Type B pancreatic cell (in vitro differentiated cells): ENCODE results near the gene BCAR1. TPM values are rescaled to one million over a fixed set of nuclear protein-coding genes. Genes with fewer than 3 reads are reported as not detected.

Source experiments
- DNase-seq: peaks from one replicate; pipeline ENCODE4 v3.0.0; 2021; ENCODE audit warnings: mixed read lengths; ENCODE audit not compliant: unreplicated experiment; ENCODE audit errors: extremely low spot score
- H3K27ac Mint-ChIP-seq: 2 replicates; pipeline ENCODE4 v1.8.0; 2021; ENCODE audit warnings: mild to moderate bottlenecking, mixed read lengths
- H3K27me3 Mint-ChIP-seq: 2 replicates; pipeline ENCODE4 v1.8.0; 2021; ENCODE audit warnings: mixed read lengths
- H3K36me3 Mint-ChIP-seq: 2 replicates; pipeline ENCODE4 v1.8.0; 2021; ENCODE audit warnings: mixed read lengths
- H3K4me1 Mint-ChIP-seq: one replicate; pipeline ENCODE4 v1.8.0; 2021; ENCODE audit warnings: mixed read lengths; ENCODE audit not compliant: unreplicated experiment
- H3K4me3 Mint-ChIP-seq: 2 replicates; pipeline ENCODE4 v1.8.0; 2021; ENCODE audit warnings: mild to moderate bottlenecking, mixed read lengths
- H3K9me3 Mint-ChIP-seq: 2 replicates; pipeline ENCODE4 v1.8.0; 2021; ENCODE audit warnings: mixed read lengths
- total RNA-seq: library from RNA; stranded (reverse); gene quantifications from 2 replicates; pipeline ENCODE4 v1.2.1, GENCODE V29; 2021; ENCODE audit warnings: low replicate concordance
- TF ChIP-seq, protein P1 (sequence below): fragments of 200-600 bp; sonication (generic); conservative IDR thresholded peaks from 2 replicates; pipeline ENCODE4 v1.5.0; 2021; ENCODE audit warnings: antibody characterized with exemption, mild to moderate bottlenecking

BCAR1 gene
- total RNA-seq, 1 donor from 2014 or later: 73.0 TPM

DNA sequence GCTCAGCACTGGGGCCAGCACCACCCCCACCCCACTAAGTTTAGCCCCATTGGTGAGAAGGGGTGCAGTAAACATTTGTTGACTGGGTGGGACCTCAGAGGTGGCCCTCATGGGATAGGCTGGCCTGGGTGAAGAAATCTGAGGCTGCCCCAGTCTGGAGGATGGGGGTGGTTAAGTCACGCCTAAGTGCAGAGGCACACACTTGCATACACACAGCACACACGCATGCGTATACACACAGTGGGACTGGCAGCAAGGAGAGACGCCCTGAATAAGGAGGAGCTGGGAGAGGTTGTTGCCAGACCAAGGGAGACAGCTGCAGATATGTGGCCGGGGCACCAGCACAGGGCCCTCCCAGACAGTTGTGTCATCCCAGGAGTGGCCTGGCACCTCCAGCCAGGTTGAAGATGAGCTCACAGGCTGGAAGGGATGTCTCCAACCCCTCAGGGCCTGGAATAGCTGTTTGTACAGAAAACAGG is 3.0 kb upstream of the BCAR1 start:
- Mint-ChIP-seq H3K27me3 (no peaks in the 10 kb centered on the region), H3K27ac (peak overlapping the region; percentile 78), H3K4me1 (peaks cover 25% of the 10 kb centered on the region), H3K4me3 (peak overlapping the region; percentile 51), H3K9me3 (no peaks in the 10 kb centered on the region), H3K36me3 (no peaks in the 10 kb centered on the region)
- no peak for DNase-seq
- TF ChIP-seq, protein P1, sequence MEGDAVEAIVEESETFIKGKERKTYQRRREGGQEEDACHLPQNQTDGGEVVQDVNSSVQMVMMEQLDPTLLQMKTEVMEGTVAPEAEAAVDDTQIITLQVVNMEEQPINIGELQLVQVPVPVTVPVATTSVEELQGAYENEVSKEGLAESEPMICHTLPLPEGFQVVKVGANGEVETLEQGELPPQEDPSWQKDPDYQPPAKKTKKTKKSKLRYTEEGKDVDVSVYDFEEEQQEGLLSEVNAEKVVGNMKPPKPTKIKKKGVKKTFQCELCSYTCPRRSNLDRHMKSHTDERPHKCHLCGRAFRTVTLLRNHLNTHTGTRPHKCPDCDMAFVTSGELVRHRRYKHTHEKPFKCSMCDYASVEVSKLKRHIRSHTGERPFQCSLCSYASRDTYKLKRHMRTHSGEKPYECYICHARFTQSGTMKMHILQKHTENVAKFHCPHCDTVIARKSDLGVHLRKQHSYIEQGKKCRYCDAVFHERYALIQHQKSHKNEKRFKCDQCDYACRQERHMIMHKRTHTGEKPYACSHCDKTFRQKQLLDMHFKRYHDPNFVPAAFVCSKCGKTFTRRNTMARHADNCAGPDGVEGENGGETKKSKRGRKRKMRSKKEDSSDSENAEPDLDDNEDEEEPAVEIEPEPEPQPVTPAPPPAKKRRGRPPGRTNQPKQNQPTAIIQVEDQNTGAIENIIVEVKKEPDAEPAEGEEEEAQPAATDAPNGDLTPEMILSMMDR: no peak

DNA sequence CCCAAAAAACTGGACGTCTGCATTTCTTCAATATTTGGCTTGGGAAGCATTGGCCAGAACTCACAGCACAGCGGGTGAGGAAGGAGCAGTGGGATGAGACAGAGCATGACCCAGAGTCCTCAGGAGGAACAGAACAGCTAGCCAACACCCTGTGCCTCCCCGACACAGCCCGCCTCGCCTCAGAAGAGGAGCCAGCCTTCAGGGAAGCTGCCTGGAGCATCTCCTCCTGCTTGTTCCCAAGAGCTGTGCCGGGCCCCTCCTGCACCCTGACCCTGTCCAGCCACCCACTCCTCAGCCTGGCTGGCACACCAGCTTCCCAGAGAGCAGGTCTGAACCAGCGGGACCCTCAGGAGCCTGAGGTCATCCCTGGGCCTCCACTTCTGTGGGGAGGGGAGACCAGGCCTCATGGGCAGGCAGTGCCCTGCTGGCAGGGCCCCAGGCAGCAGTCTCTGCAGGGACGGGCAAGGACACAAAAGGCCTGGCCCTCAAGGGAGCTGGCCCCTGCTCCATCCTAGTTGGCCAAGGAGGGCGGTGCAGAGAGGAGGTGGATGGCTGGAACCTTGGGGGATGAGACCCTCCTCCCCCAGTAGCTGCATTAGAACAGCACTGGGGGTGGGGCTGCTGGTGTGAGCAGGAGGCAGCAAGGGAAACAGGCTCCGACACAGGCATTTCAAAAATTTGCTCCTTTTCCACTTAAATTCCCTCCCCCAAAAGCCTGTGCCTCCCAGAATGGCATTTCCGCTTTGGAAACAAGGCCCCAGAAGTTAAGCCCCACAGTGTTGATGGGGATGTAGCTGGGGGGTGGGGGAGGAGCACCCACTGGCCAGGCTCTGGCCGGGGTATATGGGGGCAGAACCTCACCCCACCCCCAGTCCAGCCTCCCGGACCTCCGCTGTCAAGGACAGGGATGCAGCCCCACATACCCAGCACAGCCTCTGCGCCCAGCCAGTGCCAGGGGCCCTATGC is 1.8 kb upstream of the BCAR1 start:
- peak overlapping the region; percentile 36 for H3K4me3 Mint-ChIP-seq
- H3K9me3 Mint-ChIP-seq: no peaks in the 10 kb centered on the region
- peaks cover 26% of the 10 kb centered on the region for H3K4me1 Mint-ChIP-seq
- TF ChIP-seq, protein P1: no peak
- no peak for DNase-seq
- peak overlapping the region; percentile 39 for H3K27ac Mint-ChIP-seq
- no peaks in the 10 kb centered on the region for H3K27me3 Mint-ChIP-seq
- no peaks in the 10 kb centered on the region for H3K36me3 Mint-ChIP-seq

DNA sequence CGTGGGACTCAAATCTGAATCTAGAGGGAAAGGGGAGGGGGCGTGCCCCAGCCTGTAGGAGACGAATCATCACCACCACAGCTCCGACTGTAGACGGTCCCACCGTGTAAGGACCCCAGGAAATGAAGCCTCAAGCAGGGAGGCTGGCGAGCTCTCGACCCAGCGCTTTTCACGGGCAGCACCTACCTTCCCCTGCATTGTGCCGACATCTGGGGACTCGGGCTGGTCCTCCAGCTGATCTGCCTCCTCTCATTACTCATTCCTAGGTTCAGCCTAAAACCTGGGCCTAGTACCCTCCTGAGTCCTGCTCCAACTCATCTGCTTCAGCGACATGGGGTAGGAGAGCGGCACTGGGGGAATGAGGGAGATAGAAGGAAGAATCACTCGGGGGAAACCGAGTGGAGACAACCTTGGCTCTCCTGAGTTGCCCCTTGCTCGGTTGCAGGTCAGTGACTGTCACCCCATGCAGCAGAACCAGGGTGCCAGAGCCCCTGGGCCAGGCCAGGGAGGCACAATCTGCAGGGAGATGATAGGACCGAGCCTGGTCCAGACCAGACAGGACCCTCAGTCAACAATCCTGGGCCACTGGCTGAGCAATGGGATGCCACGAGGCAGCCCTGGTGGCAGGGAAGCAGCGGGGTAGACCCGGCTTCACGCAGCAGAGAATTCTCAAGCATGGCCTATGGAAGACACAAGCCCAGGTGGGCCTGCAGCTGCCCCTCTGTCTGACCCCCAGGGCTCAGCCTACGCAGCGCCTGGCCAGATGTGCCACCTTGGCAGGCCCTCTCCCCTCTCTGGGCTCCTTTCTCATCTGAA is 833 bp upstream of the BCAR1 start:
- Mint-ChIP-seq H3K4me3 (peak overlapping the region; percentile 86), H3K27me3 (no peaks in the 10 kb centered on the region), H3K36me3 (no peaks in the 10 kb centered on the region), H3K27ac (peak overlapping the region; percentile 74), H3K4me1 (peaks cover 27% of the 10 kb centered on the region), H3K9me3 (no peaks in the 10 kb centered on the region)
- DNase-seq: no peak
- TF ChIP-seq, protein P1: no peak

DNA sequence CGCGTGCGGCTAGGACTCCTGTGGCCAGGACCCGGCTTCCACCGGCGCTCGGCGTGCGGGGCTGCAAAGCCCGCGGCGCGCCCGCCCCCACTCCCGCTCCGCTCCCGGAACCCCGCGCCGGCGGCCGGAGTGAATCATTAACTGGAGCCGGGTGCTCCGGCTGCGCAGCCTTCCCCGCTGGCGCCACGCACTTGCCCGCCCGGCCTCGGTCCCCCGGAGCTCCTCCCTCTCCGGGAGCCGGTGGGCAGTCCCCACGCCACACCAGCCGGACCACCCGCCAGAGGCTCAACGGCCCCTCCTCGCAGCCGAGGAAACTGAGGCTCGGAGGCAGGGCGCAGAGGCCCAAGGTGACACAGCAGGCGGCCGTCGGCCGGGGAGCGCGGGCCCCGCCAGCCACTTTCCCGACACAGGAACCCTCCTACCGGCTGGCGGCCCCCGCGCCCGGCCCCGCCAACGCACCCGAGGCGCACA is 580 bp downstream of the BCAR1 start:
- no peaks in the 10 kb centered on the region for H3K9me3 Mint-ChIP-seq
- DNase-seq: no peak
- peak overlapping the region; percentile 72 for H3K27ac Mint-ChIP-seq

More for the DNA sequence above, 580 bp downstream of the BCAR1 start:
- Mint-ChIP-seq H3K36me3 (no peaks in the 10 kb centered on the region), H3K4me1 (peaks cover 35% of the 10 kb centered on the region), H3K27me3 (no peaks in the 10 kb centered on the region), H3K4me3 (peak overlapping the region; percentile 89)
- TF ChIP-seq, protein P1: no peak
